Activated CD8-positive, alpha-beta memory T cell treated with anti-CD3 and anti-CD28 coated beads, Interleukin-2, amount 50 U/mL, for 48 hours (primary cell): ENCODE data around the gene CDK5R1.
A peak's percentile ranks its signal among the peaks of the same experiment; 100 is the strongest.

Experiments used
- DNase-seq: peaks from one replicate; pipeline ENCODE4 v3.0.0-alpha.2; 2020

Gene CDK5R1

GRCh38 chr17:32475258-32475657 lies 11.5 kb upstream of the CDK5R1 start:
- no peak for DNase-seq

GRCh38 chr17:32477220-32477619 lies 9.6 kb upstream of the CDK5R1 start:
- no peak for DNase-seq

- DNase-seq = no peak
Observed at GRCh38 chr17:32479074-32479617, 7.6 kb upstream of the CDK5R1 start.

GRCh38 chr17:32481193-32481592 lies 5.6 kb upstream of the CDK5R1 start:
- peak; percentile 26 for DNase-seq

GRCh38 chr17:32482568-32483320 lies 4.0 kb upstream of the CDK5R1 start:
- peak; percentile 49 for DNase-seq

- DNase-seq = no peak
Observed at GRCh38 chr17:32483451-32484019, 3.3 kb upstream of the CDK5R1 start.

GRCh38 chr17:32484041-32484461 lies 2.7 kb upstream of the CDK5R1 start:
- peak; percentile 56 for DNase-seq

- DNase-seq = peak; percentile 44
Observed at GRCh38 chr17:32484628-32485027, 2.2 kb upstream of the CDK5R1 start.

- DNase-seq = peak; percentile 49
Observed at GRCh38 chr17:32485261-32486110, 1.3 kb upstream of the CDK5R1 start.

GRCh38 chr17:32486111-32486700 lies 587 bp upstream of the CDK5R1 start:
- peak; percentile 80 for DNase-seq

GRCh38 chr17:32487473-32488176 lies 832 bp downstream of the CDK5R1 start:
- DNase-seq = peak; percentile 71

- peak; percentile 53 for DNase-seq
Observed at GRCh38 chr17:32488177-32488542, 1.4 kb downstream of the CDK5R1 start.

GRCh38 chr17:32488604-32489180 lies 1.9 kb downstream of the CDK5R1 start:
- no peak for DNase-seq

GRCh38 chr17:32489320-32490100 lies 2.7 kb downstream of the CDK5R1 start:
- DNase-seq = no peak

GRCh38 chr17:32490101-32490482 lies 3.3 kb downstream of the CDK5R1 start:
- DNase-seq = no peak

- no peak for DNase-seq
Observed at GRCh38 chr17:32491371-32492263, 4.8 kb downstream of the CDK5R1 start.

- no peak for DNase-seq
Observed at GRCh38 chr17:32492264-32492589, 5.4 kb downstream of the CDK5R1 start.

- DNase-seq = no peak
Observed at GRCh38 chr17:32492648-32493289, 6.0 kb downstream of the CDK5R1 start.

GRCh38 chr17:32493571-32493970 lies 6.8 kb downstream of the CDK5R1 start:
- no peak for DNase-seq
